HFFc6 (cell line): Measurements from ENCODE around the gene ZKSCAN5. TPM values are rescaled to one million over a fixed set of nuclear protein-coding genes. Genes with fewer than 3 reads are reported as not detected.
A peak's percentile ranks its signal among the peaks of the same experiment; 100 is the strongest.
"Not testable (repeated sequence)": the region's sequence is repeated elsewhere in the genome, so short reads cannot be mapped to it uniquely, and the experiment has no call there.

Experiments used
- DNase-seq: peaks from one replicate; pipeline ENCODE4 v3.0.0-alpha.2; 2018
- H3K27ac Mint-ChIP-seq: 2 replicates; pipeline ENCODE4 v1.8.0; 2020; ENCODE audit warnings: mild to moderate bottlenecking, mixed read lengths
- H3K27me3 Mint-ChIP-seq: 2 replicates; pipeline ENCODE4 v1.8.0; 2021; ENCODE audit warnings: mild to moderate bottlenecking, moderate library complexity, mixed read lengths; ENCODE audit not compliant: insufficient read depth
- H3K36me3 Mint-ChIP-seq: 2 replicates; pipeline ENCODE4 v1.8.0; 2021; ENCODE audit warnings: low read depth, mixed read lengths
- H3K4me1 Mint-ChIP-seq: 2 replicates; pipeline ENCODE4 v1.8.0; 2020; ENCODE audit warnings: low read depth, mixed read lengths
- H3K4me3 Mint-ChIP-seq: 2 replicates; pipeline ENCODE4 v1.8.0; 2020; ENCODE audit warnings: mild to moderate bottlenecking, moderate library complexity, mixed read lengths
- H3K9me3 Mint-ChIP-seq: 2 replicates; pipeline ENCODE4 v1.8.0; 2020; ENCODE audit warnings: mild to moderate bottlenecking, mixed read lengths
- CTCF ChIP-seq: fragments of 200-600 bp; sonication (generic); IDR thresholded peaks from 2 replicates; pipeline ENCODE4 v1.5.0; 2021; ENCODE audit warnings: antibody characterized with exemption, mild to moderate bottlenecking
- total RNA-seq, 6 experiments: library from RNA; stranded (reverse); fragmentation: NEBNext Ultra II Directional; extraction: Animal tissue kit (Norgen Biotek cat#: 25700); gene quantifications; 2 replicates in 1 of 6; 3 replicates in 5 of 6; pipeline ENCODE4 v1.2.3, GENCODE V29; 2021

Gene ZKSCAN5
- total RNA-seq, 6 experiments from 2014 or later = 10.0 to 12.8 (median 11.3) TPM

GRCh38 chr7:99560834-99561736 lies 56.6 kb downstream of the ZKSCAN5 start:
- DNase-seq = no peak
- no peak for TF ChIP-seq CTCF
- Mint-ChIP-seq H3K4me3 (peak overlapping the region; percentile 98), H3K36me3 (peaks cover 58% of the 10 kb centered on the region), H3K27ac (peak overlapping the region; percentile 99), H3K4me1 (peaks cover 61% of the 10 kb centered on the region), H3K27me3 (no peaks in the 10 kb centered on the region; the same call in none of the 2 replicates), H3K9me3 (no peaks in the 10 kb centered on the region)

GRCh38 chr7:99561737-99562051 lies 57.2 kb downstream of the ZKSCAN5 start:
- Mint-ChIP-seq H3K27ac (peak overlapping the region; percentile 99), H3K9me3 (no peaks in the 10 kb centered on the region), H3K4me1 (peaks cover 61% of the 10 kb centered on the region), H3K4me3 (peak overlapping the region; percentile 75), H3K36me3 (peaks cover 59% of the 10 kb centered on the region), H3K27me3 (no peaks in the 10 kb centered on the region; the same call in none of the 2 replicates)
- no peak for DNase-seq
- TF ChIP-seq CTCF = no peak

GRCh38 chr7:99562114-99562784 lies 57.8 kb downstream of the ZKSCAN5 start:
- peak overlapping the region; percentile 75 for H3K4me3 Mint-ChIP-seq
- H3K27ac Mint-ChIP-seq = peak overlapping the region; percentile 99
- no peaks in the 10 kb centered on the region; the same call in none of the 2 replicates for H3K27me3 Mint-ChIP-seq
- no peaks in the 10 kb centered on the region for H3K9me3 Mint-ChIP-seq
- TF ChIP-seq CTCF = 0 out of 2 replicates have a peak, but pooled peaks have one; percentile 13
- H3K36me3 Mint-ChIP-seq = peaks cover 57% of the 10 kb centered on the region
- peak; percentile 11 for DNase-seq
- H3K4me1 Mint-ChIP-seq = peaks cover 58% of the 10 kb centered on the region

DNA sequence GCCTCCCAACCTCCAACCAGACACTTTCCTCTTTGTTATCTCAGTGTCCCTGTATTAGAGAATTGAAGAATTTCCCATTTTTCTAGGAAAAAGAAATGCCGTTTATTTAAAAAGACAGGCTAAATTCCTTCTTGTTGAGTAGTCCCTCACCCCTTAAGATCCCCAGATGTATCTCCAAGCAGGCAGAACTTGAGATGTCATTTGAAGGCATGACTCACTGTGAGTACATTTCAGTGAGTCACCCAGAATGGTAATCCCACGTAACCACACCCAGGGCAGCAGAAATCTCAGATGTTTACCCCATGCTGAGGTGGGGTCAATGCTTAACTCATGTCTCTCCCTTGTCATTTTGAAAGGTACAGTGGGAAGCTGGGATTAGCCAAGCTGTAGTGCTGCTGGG lies 58.4 kb downstream of the ZKSCAN5 start:
- no peaks in the 10 kb centered on the region for H3K9me3 Mint-ChIP-seq

GRCh38 chr7:99563650-99564049 lies 59.2 kb downstream of the ZKSCAN5 start:
- H3K4me1 Mint-ChIP-seq = peaks cover 48% of the 10 kb centered on the region
- no peaks in the 10 kb centered on the region; the same call in none of the 2 replicates for H3K27me3 Mint-ChIP-seq
- H3K9me3 Mint-ChIP-seq = no peaks in the 10 kb centered on the region
- peak overlapping the region; percentile 86 for H3K4me3 Mint-ChIP-seq
- DNase-seq = peak; percentile 78
- H3K36me3 Mint-ChIP-seq = peaks cover 50% of the 10 kb centered on the region
- no peak for TF ChIP-seq CTCF
- H3K27ac Mint-ChIP-seq = peak overlapping the region; percentile 99

More for the DNA sequence above, 58.4 kb downstream of the ZKSCAN5 start:
- peak; percentile 98 for DNase-seq
- peaks cover 54% of the 10 kb centered on the region for H3K36me3 Mint-ChIP-seq
- no peak for TF ChIP-seq CTCF
- no peaks in the 10 kb centered on the region; the same call in none of the 2 replicates for H3K27me3 Mint-ChIP-seq
- peak overlapping the region; percentile 99 for H3K27ac Mint-ChIP-seq
- H3K4me3 Mint-ChIP-seq = peak overlapping the region; percentile 75
- peaks cover 52% of the 10 kb centered on the region for H3K4me1 Mint-ChIP-seq

DNA sequence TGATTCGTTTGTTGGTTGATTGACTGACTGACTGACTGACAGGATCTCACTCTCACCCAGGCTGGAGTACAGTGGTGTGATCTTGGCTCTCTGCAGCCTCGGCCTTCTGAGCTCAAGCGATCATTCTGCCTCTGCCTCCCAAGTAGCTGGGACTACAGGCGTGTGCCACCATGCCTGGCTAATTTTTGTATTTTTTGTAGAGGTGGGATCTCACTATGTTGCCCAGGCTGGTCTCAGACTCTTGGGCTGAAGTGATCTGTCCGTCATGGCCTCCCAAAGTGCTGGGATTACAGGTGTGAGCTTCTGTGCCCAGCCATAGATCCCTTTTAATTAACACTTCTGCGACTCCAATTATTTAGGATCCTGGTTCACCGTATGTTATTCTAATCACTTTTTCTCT lies 64.3 kb downstream of the ZKSCAN5 start:
- not testable (repeated sequence) for H3K27ac Mint-ChIP-seq, H3K27me3 Mint-ChIP-seq, DNase-seq, H3K9me3 Mint-ChIP-seq, H3K4me3 Mint-ChIP-seq
- peaks cover 12% of the 10 kb centered on the region for H3K4me1 Mint-ChIP-seq
- H3K36me3 Mint-ChIP-seq = peaks cover 60% of the 10 kb centered on the region
